HepG2 (cell line): ENCODE measurements around the gene C16orf90. TPM values are rescaled to one million over a fixed set of nuclear protein-coding genes. Genes with fewer than 3 reads are reported as not detected.
A peak's percentile ranks its signal among the peaks of the same experiment; 100 is the strongest.

Experiments used
- AKAP8 ChIP-seq: sonication (generic); formaldehyde crosslinking; IDR thresholded peaks from 2 replicates; pipeline ENCODE4 v1.5.1; 2020; ENCODE audit warnings: mild to moderate bottlenecking, missing genetic modification reagents
- FIP1L1 ChIP-seq: fragments of 200-400 bp; formaldehyde crosslinking; IDR thresholded peaks from 2 replicates; pipeline ENCODE4 v1.6.1; 2018; ENCODE audit warnings: low read depth, mild to moderate bottlenecking, low read length, moderate library complexity, borderline replicate concordance; ENCODE audit not compliant: insufficient read depth
- POLR2G ChIP-seq: fragments of 200-400 bp; formaldehyde crosslinking; IDR thresholded peaks from 2 replicates; pipeline ENCODE4 v1.6.1; 2018; ENCODE audit warnings: mild to moderate bottlenecking, low read depth, low read length, moderate library complexity
- REL ChIP-seq: sonication (generic); formaldehyde crosslinking; conservative IDR thresholded peaks from 2 replicates; pipeline ENCODE4 v1.8.0; 2022; ENCODE audit warnings: mild to moderate bottlenecking, missing genetic modification reagents, moderate library complexity
- SMC3 ChIP-seq: IDR thresholded peaks from 2 replicates; pipeline ENCODE4 v1.6.1; 2011; ENCODE audit warnings: low read length, improper control_type of control experiment
- ZBTB2 ChIP-seq: sonication (generic); formaldehyde crosslinking; IDR thresholded peaks from 2 replicates; pipeline ENCODE4 v1.8.0; 2022; ENCODE audit warnings: low read depth, missing genetic modification reagents
- ZNF253 ChIP-seq: sonication (generic); formaldehyde crosslinking; IDR thresholded peaks from 2 replicates; pipeline ENCODE4 v1.8.0; 2022; ENCODE audit warnings: mild to moderate bottlenecking, missing genetic modification reagents, borderline replicate concordance
- ZNF407 ChIP-seq: sonication (generic); formaldehyde crosslinking; IDR thresholded peaks from one replicate; pipeline ENCODE4 v1.5.1; 2020; ENCODE audit warnings: mild to moderate bottlenecking, missing genetic modification reagents; ENCODE audit errors: not compliant biosample characterization
- polyA plus RNA-seq, 8 experiments: library from polyadenylated mRNA; depleted of rRNA in 3 of 8; stranded (reverse) in 7 of 8; unstranded in 1 of 8; fragments of >200 nt; fragmentation: Illumina TruSeq in 4 of 8; extraction: Trizol in 4 of 8; gene quantifications; 2 replicates each; pipeline versions ENCODE4 v1.2.1 to v1.2.3, GENCODE V29; 2011 to 2016; ENCODE audit warnings: low read depth in 4 of 8, missing spikeins in 1 of 8, mixed read lengths in 1 of 8; ENCODE audit not compliant: insufficient read depth in 1 of 8
- total RNA-seq, 5 experiments: library from RNA; depleted of rRNA; stranded (reverse); fragments of >200 nt; fragmentation: Illumina TruSeq; extraction: Trizol; gene quantifications; 2 replicates each; pipeline ENCODE4 v1.2.3, GENCODE V29; 2016; ENCODE audit warnings: low read depth in 1 of 5

C16orf90 gene
- total and polyA plus RNA-seq, 2 of the 13 experiments (the other 11 are each of a cell fraction or from before 2014, with no cell fraction given): not detected

- TF ChIP-seq ZNF407 (CRISPR knock-in tag) (peak; percentile 17), AKAP8 (CRISPR knock-in tag) (peak; percentile 78), ZBTB2 (CRISPR knock-in tag) (peak; percentile 70; the same call in 1 of the 2 replicates), SMC3 (no peak), ZNF253 (CRISPR knock-in tag) (no peak), FIP1L1 (no peak), REL (no peak), POLR2G (peak; percentile 90)
These were observed 37.6 kb downstream of the C16orf90 start (continued) for GRCh38 chr16:3457434-3458252.
